Testis (tissue), 3 donors: ENCODE measurements around the gene PPM1H. TPM values are rescaled to one million over a fixed set of nuclear protein-coding genes. Genes with fewer than 3 reads are reported as not detected.

Experiments used
- DNase-seq: peaks from one replicate; pipeline ENCODE4 v3.0.0-alpha.2; 2019
- H3K27ac ChIP-seq, 2 donors: fragments of 200-600 bp; sonication (generic); one replicate each; pipeline ENCODE4 v1.5.1; 2019
- H3K27me3 ChIP-seq: fragments of 200-600 bp; sonication (generic); one replicate; pipeline ENCODE4 v1.5.1; 2019
- H3K36me3 ChIP-seq: fragments of 200-600 bp; sonication (generic); one replicate; pipeline ENCODE4 v1.5.1; 2017; ENCODE audit warnings: low read depth; ENCODE audit errors: missing control alignments
- H3K4me1 ChIP-seq: fragments of 200-600 bp; sonication (generic); one replicate; pipeline ENCODE4 v1.5.1; 2019
- H3K4me3 ChIP-seq, 2 donors: fragments of 200-600 bp; sonication (generic); one replicate each; pipeline ENCODE4 v1.5.1; 2017 to 2019
- H3K9me3 ChIP-seq: fragments of 200-600 bp; sonication (generic); one replicate; pipeline ENCODE4 v1.5.1; 2017
- CTCF ChIP-seq, 3 experiments: fragments of 450-650 bp in 2 of 3; fragments of 200-600 bp in 1 of 3; sonication (generic) in 1 of 3; IDR thresholded peaks; one replicate each; pipeline ENCODE4 v1.5.1; 2016 to 2019; ENCODE audit warnings: antibody characterized with exemption in 3 of 3, mild to moderate bottlenecking in 2 of 3, moderate library complexity in 1 of 3
- POLR2A ChIP-seq: fragments of 450-650 bp; IDR thresholded peaks from one replicate; pipeline ENCODE4 v1.6.1; 2017; ENCODE audit warnings: antibody characterized with exemption, mild to moderate bottlenecking, moderate library complexity
- WGBS, 2 donors: methylation state at CpG; one replicate each; pipeline ENCODE4 v1.1.5; 2018; 5-methylcytosine and 5-hydroxymethylcytosine counted together
- intact Hi-C: fragments of 100-400 bp; cut with DNase I; formaldehyde crosslinking; loops from one replicate; pipeline ENCODE4 v1.15.1; 2023; ENCODE audit warnings: low total_unique reads
- polyA plus RNA-seq: library from polyadenylated mRNA; stranded (reverse); fragments of 350-450 nt; fragmentation: Illumina TruSeq; extraction: RNeasy Lipid Tissue Mini Kit (QIAGEN cat#74804); gene quantifications from one replicate; pipeline ENCODE4 v1.2.3, GENCODE V29; 2014; ENCODE audit warnings: low read depth, low replicate concordance; ENCODE audit not compliant: insufficient read depth
- total RNA-seq, 2 donors: library from RNA; depleted of rRNA; stranded (reverse); fragments of >200 nt; gene quantifications; one replicate each; pipeline ENCODE4 v1.2.3, GENCODE V29; 2016

PPM1H gene
- total and polyA plus RNA-seq, 3 donors from 2014 or later = 2.5 to 9.1 (median 2.7) TPM

GRCh38 chr12:62738105-62738504 is 196.8 kb downstream of the PPM1H start:
- Histone ChIP-seq H3K9me3 (no peaks in the 10 kb centered on the region), H3K4me1 (no peaks in the 10 kb centered on the region), H3K4me3 (no peak overlapping the region), H3K27me3 (no peaks in the 10 kb centered on the region), H3K27ac (no peak overlapping the region), H3K36me3 (no peaks in the 10 kb centered on the region)
- DNase-seq = no peak
- no peak for TF ChIP-seq CTCF (IDR thresholded peaks at IDR 0.05)
- no peak for TF ChIP-seq POLR2A
- 93 to 99% methylated on average over 3 of the region's 3 CpGs for WGBS, 2 donors
- intact Hi-C loops = no loop called here

GRCh38 chr12:62737615-62738014 is 197.3 kb downstream of the PPM1H start:
- Histone ChIP-seq H3K27me3 (no peaks in the 10 kb centered on the region), H3K36me3 (no peaks in the 10 kb centered on the region), H3K27ac (no peak overlapping the region), H3K4me1 (no peaks in the 10 kb centered on the region), H3K4me3 (no peak overlapping the region), H3K9me3 (no peaks in the 10 kb centered on the region)
- 90 to 98% methylated on average over 2 of the region's 2 CpGs for WGBS, 2 donors
- intact Hi-C loops = no loop called here
- no peak for TF ChIP-seq POLR2A
- TF ChIP-seq CTCF (IDR thresholded peaks at IDR 0.05) = no peak
- no peak for DNase-seq

- H3K9me3 ChIP-seq = no peaks in the 10 kb centered on the region
- intact Hi-C loops = no loop called here
- no peaks in the 10 kb centered on the region for H3K4me1 ChIP-seq
- no peak for DNase-seq
- 94 to 96% methylated on average over 11 of the region's 11 CpGs for WGBS, 2 donors
- TF ChIP-seq POLR2A (no peak), CTCF (IDR thresholded peaks at IDR 0.05) (no peak)
- H3K4me3 ChIP-seq = no peak overlapping the region
- H3K36me3 ChIP-seq = no peaks in the 10 kb centered on the region
- no peak overlapping the region for H3K27ac ChIP-seq
- no peaks in the 10 kb centered on the region for H3K27me3 ChIP-seq
Measured at GRCh38 chr12:62737188-62737587, 197.8 kb downstream of the PPM1H start.

GRCh38 chr12:62736596-62736995 is 198.4 kb downstream of the PPM1H start:
- TF ChIP-seq CTCF (IDR thresholded peaks at IDR 0.05) (no peak), POLR2A (no peak)
- WGBS, 2 donors = 87 to 96% methylated on average over 2 of the region's 2 CpGs

GRCh38 chr12:62732861-62733427 is 202.0 kb downstream of the PPM1H start:
- no peak for DNase-seq
- H3K4me1 ChIP-seq = no peaks in the 10 kb centered on the region
- H3K4me3 ChIP-seq = no peak overlapping the region
- no peaks in the 10 kb centered on the region for H3K27me3 ChIP-seq
- H3K36me3 ChIP-seq = no peaks in the 10 kb centered on the region
- intact Hi-C loops = no loop called here
- H3K27ac ChIP-seq = no peak overlapping the region
- no peaks in the 10 kb centered on the region for H3K9me3 ChIP-seq
- TF ChIP-seq CTCF (IDR thresholded peaks at IDR 0.05) = no peak
- no peak for TF ChIP-seq POLR2A
- 82 to 88% methylated on average over 8 of the region's 8 CpGs for WGBS, 2 donors

More at GRCh38 chr12:62736596-62736995, 198.4 kb downstream of the PPM1H start:
- Histone ChIP-seq H3K36me3 (no peaks in the 10 kb centered on the region), H3K4me1 (no peaks in the 10 kb centered on the region), H3K27ac (no peak overlapping the region), H3K4me3 (no peak overlapping the region), H3K9me3 (no peaks in the 10 kb centered on the region), H3K27me3 (no peaks in the 10 kb centered on the region)
- intact Hi-C loops = no loop called here
- DNase-seq = no peak
